K562 (cell line): Measurements from ENCODE around the gene HMGCL. TPM values are rescaled to one million over a fixed set of nuclear protein-coding genes. Genes with fewer than 3 reads are reported as not detected.

Experiments used
- ATF3 ChIP-seq, 2 experiments: fragments of 450-650 bp in 1 of 2; sonication (generic) in 1 of 2; formaldehyde crosslinking in 1 of 2; IDR thresholded peaks in 1 of 2; conservative IDR thresholded peaks in 1 of 2; 2 replicates each; pipeline versions ENCODE4 v1.6.1 to v1.8.1; 2016 to 2023; ENCODE audit warnings: mild to moderate bottlenecking in 2 of 2, moderate library complexity in 2 of 2, inconsistent platforms in 1 of 2, missing genetic modification reagents in 1 of 2
- CBFB ChIP-seq: sonication (generic); formaldehyde crosslinking; IDR thresholded peaks from 2 replicates; pipeline ENCODE4 v1.4.0; 2020; ENCODE audit warnings: mild to moderate bottlenecking, missing genetic modification reagents
- E2F8 ChIP-seq: fragments of 450-650 bp; IDR thresholded peaks from 2 replicates; pipeline ENCODE4 v1.7.1; 2018; ENCODE audit warnings: mild to moderate bottlenecking, low read depth; ENCODE audit not compliant: partially characterized antibody
- GABPB2 ChIP-seq: fragments of 250-450 bp; sonication (Bioruptor Pico); conservative IDR thresholded peaks from 2 replicates; pipeline ENCODE4 v1.5.1; 2021; ENCODE audit warnings: mild to moderate bottlenecking
- HDAC2 ChIP-seq: fragments of 450-650 bp; IDR thresholded peaks from 2 replicates; pipeline ENCODE4 v1.6.1; 2016; ENCODE audit warnings: mild to moderate bottlenecking
- ILF3 ChIP-seq: fragments of 450-650 bp; IDR thresholded peaks from 2 replicates; pipeline ENCODE4 v1.6.1; 2018; ENCODE audit warnings: antibody characterized with exemption, mild to moderate bottlenecking, moderate library complexity, borderline replicate concordance
- IRF2 ChIP-seq: sonication (generic); formaldehyde crosslinking; IDR thresholded peaks from 2 replicates; pipeline ENCODE4 v1.8.1; 2022; ENCODE audit warnings: mild to moderate bottlenecking, missing genetic modification reagents
- KLF1 ChIP-seq: fragments of 450-650 bp; IDR thresholded peaks from 2 replicates; pipeline ENCODE4 v1.6.1; 2016; ENCODE audit warnings: missing genetic modification characterization, missing compliant biosample characterization
- MCM7 ChIP-seq, 2 experiments: fragments of 450-650 bp; IDR thresholded peaks; 2 replicates each; pipeline ENCODE4 v1.6.1; 2016 to 2018
- POU5F1 ChIP-seq: fragments of 150-350 bp; IDR thresholded peaks from 2 replicates; pipeline ENCODE4 v1.6.1; 2014; ENCODE audit warnings: borderline replicate concordance, low read length, low read depth, mild to moderate bottlenecking; ENCODE audit not compliant: partially characterized antibody
- PTRF ChIP-seq: fragments of 450-650 bp; IDR thresholded peaks from 2 replicates; pipeline ENCODE4 v1.6.1; 2016; ENCODE audit warnings: mild to moderate bottlenecking, missing genetic modification characterization, missing compliant biosample characterization
- RFX7 ChIP-seq: fragments of 250-450 bp; sonication (Bioruptor Pico); IDR thresholded peaks from 2 replicates; pipeline ENCODE4 v1.5.1; 2021; ENCODE audit warnings: mild to moderate bottlenecking
- SMAD2 ChIP-seq: fragments of 150-350 bp; IDR thresholded peaks from 2 replicates; pipeline ENCODE4 v1.6.1; 2014; ENCODE audit warnings: low read depth, mild to moderate bottlenecking, low read length
- SRSF1 ChIP-seq: fragments of 200-400 bp; formaldehyde crosslinking; IDR thresholded peaks from 2 replicates; pipeline ENCODE4 v1.6.1; 2017; ENCODE audit warnings: mild to moderate bottlenecking, low read depth, low read length, moderate library complexity
- TFAP4 ChIP-seq: sonication (generic); formaldehyde crosslinking; IDR thresholded peaks from 2 replicates; pipeline ENCODE4 v1.8.0; 2022; ENCODE audit warnings: missing genetic modification reagents, mild to moderate bottlenecking, moderate library complexity, borderline replicate concordance
- ZBTB49 ChIP-seq: sonication (generic); formaldehyde crosslinking; IDR thresholded peaks from 2 replicates; pipeline ENCODE4 v1.8.0; 2022; ENCODE audit warnings: missing genetic modification reagents, mild to moderate bottlenecking, borderline replicate concordance
- ZKSCAN1 ChIP-seq: fragments of 150-350 bp; IDR thresholded peaks from 2 replicates; pipeline ENCODE4 v1.6.1; 2016; ENCODE audit warnings: low read depth, low read length
- ZNF263 ChIP-seq: sonication (generic); formaldehyde crosslinking; IDR thresholded peaks from 2 replicates; pipeline ENCODE4 v1.8.0; 2022; ENCODE audit warnings: mild to moderate bottlenecking, missing genetic modification reagents, borderline replicate concordance
- ZNF395 ChIP-seq: fragments of 200-800 bp; sonication (Bioruptor generic); IDR thresholded peaks from 2 replicates; pipeline ENCODE4 v1.6.1; 2017; ENCODE audit warnings: missing genetic modification characterization, missing compliant biosample characterization
- polyA plus RNA-seq, 8 experiments: library from polyadenylated mRNA; depleted of rRNA in 4 of 8; stranded (reverse) in 5 of 8; unstranded in 3 of 8; fragments of >200 nt; fragmentation: Nextera tagmentation in 2 of 8; fragmentation: Illumina TruSeq in 1 of 8; extraction: Ambion mirVana in 2 of 8; extraction: Trizol in 1 of 8; gene quantifications; 2 replicates each; pipeline versions ENCODE4 v1.2.1 to v1.2.3, GENCODE V29; 2011 to 2014; ENCODE audit warnings: inconsistent platforms in 1 of 8, missing spikeins in 1 of 8
- total RNA-seq, 7 experiments: library from RNA; depleted of rRNA in 6 of 7; stranded (reverse); fragments of >200 nt in 6 of 7; fragmentation: Illumina TruSeq in 2 of 7; extraction: Trizol in 2 of 7; gene quantifications; 2 replicates each; pipeline versions ENCODE4 v1.2.1 to v1.2.3, GENCODE V29; 2011 to 2021; ENCODE audit warnings: low replicate concordance in 1 of 7

Gene HMGCL
- total and polyA plus RNA-seq, 9 of the 15 experiments (the other 6 are each of a cell fraction or from before 2014, with no cell fraction given), result 18.0 to 82.2 (median 24.2) TPM

GRCh38 chr1:23793018-23793781 is 32.0 kb downstream of the HMGCL start (continued):
- TF ChIP-seq PTRF (tag) (no peak), ILF3 (no peak), POU5F1 (no peak), E2F8 (no peak), ZBTB49 (CRISPR knock-in tag) (no peak), HDAC2 (no peak), ZNF263 (CRISPR knock-in tag) (no peak), ZKSCAN1 (no peak), IRF2 (no peak), CBFB (CRISPR knock-in tag) (no peak), GABPB2 (CRISPR knock-in tag) (no peak), RFX7 (no peak), ZNF395 (CRISPR knock-in tag) (no peak), SMAD2 (no peak), ATF3 (IDR thresholded peaks at IDR 0.05) (no peak), ATF3 (CRISPR knock-in tag; conservative IDR thresholded peaks at IDR 0.05) (no peak), TFAP4 (CRISPR knock-in tag) (peak; percentile 62; the same call in 1 of the 2 replicates), SRSF1 (no peak), MCM7 (IDR thresholded peaks at IDR 0.05) (no peak), KLF1 (tag) (0 out of 2 replicates have a peak, but pooled peaks have one; percentile 40)
